Thyroid gland (tissue), 4 donors: Measurements from ENCODE around the gene ADH7. TPM values are rescaled to one million over a fixed set of nuclear protein-coding genes. Genes with fewer than 3 reads are reported as not detected.
A peak's percentile ranks its signal among the peaks of the same experiment; 100 is the strongest.

Source experiments
- DNase-seq, 2 donors: peaks; one replicate each; pipeline ENCODE4 v3.0.0-alpha.2; 2019
- H3K27ac ChIP-seq, 3 donors: fragments of 200-600 bp; sonication (generic); 1 replicate in 2 of 3; 2 replicates in 1 of 3; pipeline ENCODE4 v1.5.1; 2016 to 2019; ENCODE audit warnings: mild to moderate bottlenecking in 1 of 3, moderate library complexity in 1 of 3
- H3K27me3 ChIP-seq: fragments of 200-600 bp; sonication (generic); one replicate; pipeline ENCODE4 v1.5.1; 2019
- H3K36me3 ChIP-seq, 2 donors: fragments of 200-600 bp; sonication (generic); one replicate each; pipeline ENCODE4 v1.5.1; 2016 to 2019
- H3K4me1 ChIP-seq, 2 donors: fragments of 200-600 bp; sonication (generic); one replicate each; pipeline ENCODE4 v1.5.1; 2017 to 2019
- H3K4me3 ChIP-seq, 3 donors: fragments of 200-600 bp; sonication (generic); replicated peaks in 1 of 3; 1 replicate in 2 of 3; 2 replicates in 1 of 3; pipeline ENCODE4 v1.5.1; 2016; ENCODE audit warnings: mild to moderate bottlenecking in 1 of 3
- H3K9me3 ChIP-seq: fragments of 200-600 bp; sonication (generic); one replicate; pipeline ENCODE4 v1.5.1; 2017
- CTCF ChIP-seq, 6 experiments: fragments of 200-600 bp in 3 of 6; fragments of 450-650 bp in 3 of 6; sonication (generic) in 3 of 6; IDR thresholded peaks; one replicate each; pipeline ENCODE4 v1.5.1; 2016 to 2019; ENCODE audit warnings: antibody characterized with exemption in 6 of 6, mild to moderate bottlenecking in 2 of 6, inconsistent platforms in 1 of 6, moderate library complexity in 1 of 6
- POLR2A ChIP-seq, 2 donors: fragments of 450-650 bp; IDR thresholded peaks; one replicate each; pipeline ENCODE4 v1.6.1; 2017; ENCODE audit warnings: antibody characterized with exemption in 2 of 2, mild to moderate bottlenecking in 2 of 2, moderate library complexity in 1 of 2
- WGBS, 2 donors: methylation state at CpG; one replicate each; pipeline ENCODE4 v1.1.5; 2017; 5-methylcytosine and 5-hydroxymethylcytosine counted together
- intact Hi-C: fragments of 100-400 bp; cut with DNase I; formaldehyde crosslinking; loops from one replicate; pipeline ENCODE4 v1.15.1; 2023
- total RNA-seq, 4 donors: library from RNA; depleted of rRNA; stranded (reverse); fragments of >200 nt; gene quantifications; one replicate each; pipeline ENCODE4 v1.2.3, GENCODE V29; 2016

The ADH7 gene
- total RNA-seq, 4 donors from 2014 or later = not detected

- no peak for TF ChIP-seq POLR2A (IDR thresholded peaks at IDR 0.05)
- TF ChIP-seq CTCF (IDR thresholded peaks at IDR 0.05) = no peak
- intact Hi-C loops = loop anchor here (10.0 kb wide), 1 partner anchor 354 kb away; no protein-coding TSS in a partner anchor
- no peak for DNase-seq
- Histone ChIP-seq H3K4me1 (no peaks in the 10 kb centered on the region), H3K9me3 (no peaks in the 10 kb centered on the region), H3K27ac (no peak overlapping the region), H3K27me3 (no peaks in the 10 kb centered on the region), H3K4me3 (no peak overlapping the region), H3K36me3 (no peaks in the 10 kb centered on the region)
- 80 to 88% methylated on average over 1 of the region's 1 CpG for WGBS, 2 donors
Measured at GRCh38 chr4:99468889-99469288, 33.7 kb upstream of the ADH7 start.

- Histone ChIP-seq H3K27ac (no peak overlapping the region), H3K36me3 (no peaks in the 10 kb centered on the region), H3K27me3 (no peaks in the 10 kb centered on the region), H3K9me3 (no peaks in the 10 kb centered on the region), H3K4me3 (no peak overlapping the region), H3K4me1 (no peaks in the 10 kb centered on the region)
- TF ChIP-seq CTCF (IDR thresholded peaks at IDR 0.05) = no peak
- no peak for TF ChIP-seq POLR2A (IDR thresholded peaks at IDR 0.05)
- intact Hi-C loops = loop anchor here (10.0 kb wide), 1 partner anchor 353 kb away; no protein-coding TSS in a partner anchor
- WGBS, 2 donors = 58 to 65% methylated on average over 2 of the region's 2 CpGs
- no peak for DNase-seq
Measured at GRCh38 chr4:99467887-99468286, 32.7 kb upstream of the ADH7 start.

- Histone ChIP-seq H3K36me3 (no peaks in the 10 kb centered on the region), H3K4me1 (no peaks in the 10 kb centered on the region), H3K4me3 (no peak overlapping the region), H3K27me3 (no peaks in the 10 kb centered on the region), H3K9me3 (no peaks in the 10 kb centered on the region), H3K27ac (no peak overlapping the region)
- intact Hi-C loops = loop anchor here (10.0 kb wide), 1 partner anchor 349 kb away; no protein-coding TSS in a partner anchor
- WGBS, 2 donors = 75 to 89% methylated on average over 2 of the region's 2 CpGs
- TF ChIP-seq POLR2A (IDR thresholded peaks at IDR 0.05) (no peak), CTCF (IDR thresholded peaks at IDR 0.05) (no peak)
- no peak for DNase-seq
Measured at GRCh38 chr4:99463566-99463965, 28.4 kb upstream of the ADH7 start.

GRCh38 chr4:99462875-99463464 lies 27.8 kb upstream of the ADH7 start:
- TF ChIP-seq CTCF (IDR thresholded peaks at IDR 0.05) = peak; percentile 41 to 91 (median 82)
- no peak for TF ChIP-seq POLR2A (IDR thresholded peaks at IDR 0.05)
- Histone ChIP-seq H3K9me3 (no peaks in the 10 kb centered on the region), H3K4me1 (no peaks in the 10 kb centered on the region), H3K4me3 (no peak overlapping the region), H3K27ac (no peak overlapping the region), H3K27me3 (no peaks in the 10 kb centered on the region), H3K36me3 (no peaks in the 10 kb centered on the region)
- WGBS, 2 donors = 31 to 35% methylated on average over 4 of the region's 4 CpGs
- intact Hi-C loops = loop anchor here (10.0 kb wide), 1 partner anchor 348 kb away; no protein-coding TSS in a partner anchor
- DNase-seq = peak; percentile 57 to 68

- intact Hi-C loops = loop anchor here (10.0 kb wide), 1 partner anchor 347 kb away; no protein-coding TSS in a partner anchor
- no peak for TF ChIP-seq POLR2A (IDR thresholded peaks at IDR 0.05)
- TF ChIP-seq CTCF (IDR thresholded peaks at IDR 0.05) = no peak
- Histone ChIP-seq H3K27ac (no peak overlapping the region), H3K4me3 (no peak overlapping the region), H3K4me1 (no peaks in the 10 kb centered on the region), H3K27me3 (no peaks in the 10 kb centered on the region), H3K9me3 (no peaks in the 10 kb centered on the region), H3K36me3 (no peaks in the 10 kb centered on the region)
- 58 to 77% methylated on average over 4 of the region's 4 CpGs for WGBS, 2 donors
- DNase-seq = no peak
Measured at GRCh38 chr4:99461623-99462401, 26.7 kb upstream of the ADH7 start.
